Neural crest cell (in vitro differentiated cells): ENCODE data around the gene NRBP1. TPM values are rescaled to one million over a fixed set of nuclear protein-coding genes. Genes with fewer than 3 reads are reported as not detected.
"Not testable (repeated sequence)": the region's sequence is repeated elsewhere in the genome, so short reads cannot be mapped to it uniquely, and the experiment has no call there.

Experiments
- DNase-seq: peaks from one replicate; pipeline ENCODE4 v3.0.0; 2021; ENCODE audit warnings: low read depth, mixed read lengths, low spot score
- H3K27ac Mint-ChIP-seq: one replicate; pipeline ENCODE4 v1.8.0; 2021; ENCODE audit warnings: mild to moderate bottlenecking, mixed read lengths; ENCODE audit not compliant: unreplicated experiment
- H3K27me3 Mint-ChIP-seq: 2 replicates; pipeline ENCODE4 v1.8.0; 2021; ENCODE audit warnings: low read depth, mild to moderate bottlenecking, mixed read lengths
- H3K36me3 Mint-ChIP-seq: 2 replicates; pipeline ENCODE4 v1.8.0; 2021; ENCODE audit warnings: low read depth, mild to moderate bottlenecking, mixed read lengths
- H3K4me1 Mint-ChIP-seq: 2 replicates; pipeline ENCODE4 v1.8.0; 2021; ENCODE audit warnings: mixed read lengths
- H3K4me3 Mint-ChIP-seq: one replicate; pipeline ENCODE4 v1.8.0; 2021; ENCODE audit warnings: mild to moderate bottlenecking, mixed read lengths
- H3K9me3 Mint-ChIP-seq: 2 replicates; pipeline ENCODE4 v1.8.0; 2021; ENCODE audit warnings: mixed read lengths
- CTCF ChIP-seq: fragments of 200-600 bp; sonication (generic); conservative IDR thresholded peaks from 2 replicates; pipeline ENCODE4 v1.5.0; 2021; ENCODE audit warnings: antibody characterized with exemption, mild to moderate bottlenecking
- total RNA-seq: library from RNA; stranded (reverse); gene quantifications from 2 replicates; pipeline ENCODE4 v1.2.1, GENCODE V29; 2021

NRBP1 gene
- total RNA-seq, 1 donor from 2014 or later = 107 TPM

- H3K27ac Mint-ChIP-seq = no peak overlapping the region
- H3K27me3 Mint-ChIP-seq = peaks cover 4% of the 10 kb centered on the region
- H3K4me3 Mint-ChIP-seq = peak overlapping the region; percentile 60
- DNase-seq = no peak
- peaks cover 24% of the 10 kb centered on the region for H3K4me1 Mint-ChIP-seq
- TF ChIP-seq CTCF = no peak
- H3K9me3 Mint-ChIP-seq = peaks cover 6% of the 10 kb centered on the region
- peaks cover 3% of the 10 kb centered on the region for H3K36me3 Mint-ChIP-seq
Measured at GRCh38 chr2:27412419-27413152, 15.8 kb upstream of the NRBP1 start.

- DNase-seq = no peak
Measured at GRCh38 chr2:27416151-27416550, 12.3 kb upstream of the NRBP1 start.

GRCh38 chr2:27420996-27421395, 7.4 kb upstream of the NRBP1 start:
- DNase-seq = no peak
- no peak for TF ChIP-seq CTCF
- Mint-ChIP-seq H3K9me3 (no peaks in the 10 kb centered on the region), H3K4me1 (no peaks in the 10 kb centered on the region), H3K27ac (no peak overlapping the region), H3K36me3 (no peaks in the 10 kb centered on the region), H3K27me3 (no peaks in the 10 kb centered on the region), H3K4me3 (no peak overlapping the region)

More at GRCh38 chr2:27416151-27416550, 12.3 kb upstream of the NRBP1 start:
- Mint-ChIP-seq H3K36me3 (no peaks in the 10 kb centered on the region), H3K27ac (no peak overlapping the region), H3K9me3 (peaks cover 2% of the 10 kb centered on the region), H3K4me1 (peaks cover 4% of the 10 kb centered on the region), H3K4me3 (peak overlapping the region; percentile 19), H3K27me3 (peaks cover 4% of the 10 kb centered on the region)
- TF ChIP-seq CTCF = no peak

DNA sequence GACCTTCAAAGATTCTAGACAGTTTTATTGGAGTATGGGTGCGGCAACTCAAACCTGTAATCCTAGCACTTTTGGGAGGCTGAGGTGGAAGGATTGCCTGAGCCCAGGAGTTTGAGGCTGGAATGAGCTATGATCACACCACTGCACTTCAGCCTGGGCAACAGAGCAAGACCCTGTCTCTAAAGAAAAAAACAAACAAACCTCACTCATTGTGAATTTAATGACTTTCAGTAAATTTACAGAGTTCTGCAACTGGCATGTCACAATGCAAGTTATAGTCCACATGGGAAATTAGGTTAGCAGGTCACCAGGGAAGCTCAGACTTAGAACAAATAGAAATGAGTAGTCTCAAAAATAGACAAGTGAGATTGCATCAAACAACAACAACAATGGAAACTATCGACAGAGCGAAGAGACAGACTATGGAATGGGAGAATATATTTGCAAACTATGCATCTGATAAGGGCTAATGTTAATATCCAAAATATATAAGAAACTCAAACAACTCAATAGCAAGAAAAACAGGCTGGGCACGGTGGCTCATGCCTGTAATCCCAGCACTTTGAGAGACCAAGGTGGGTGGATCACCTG, 6.7 kb upstream of the NRBP1 start:
- Mint-ChIP-seq H3K27me3 (no peaks in the 10 kb centered on the region), H3K27ac (no peak overlapping the region), H3K36me3 (no peaks in the 10 kb centered on the region), H3K4me1 (no peaks in the 10 kb centered on the region), H3K9me3 (no peaks in the 10 kb centered on the region), H3K4me3 (no peak overlapping the region)
- DNase-seq = no peak
- no peak for TF ChIP-seq CTCF

- H3K4me1 Mint-ChIP-seq = peaks cover 5% of the 10 kb centered on the region
- no peaks in the 10 kb centered on the region for H3K9me3 Mint-ChIP-seq
- no peaks in the 10 kb centered on the region for H3K27me3 Mint-ChIP-seq
- no peak overlapping the region for H3K27ac Mint-ChIP-seq
- no peaks in the 10 kb centered on the region for H3K36me3 Mint-ChIP-seq
- TF ChIP-seq CTCF = no peak
- no peak overlapping the region for H3K4me3 Mint-ChIP-seq
- no peak for DNase-seq
Measured at GRCh38 chr2:27422958-27423357, 5.5 kb upstream of the NRBP1 start.

DNA sequence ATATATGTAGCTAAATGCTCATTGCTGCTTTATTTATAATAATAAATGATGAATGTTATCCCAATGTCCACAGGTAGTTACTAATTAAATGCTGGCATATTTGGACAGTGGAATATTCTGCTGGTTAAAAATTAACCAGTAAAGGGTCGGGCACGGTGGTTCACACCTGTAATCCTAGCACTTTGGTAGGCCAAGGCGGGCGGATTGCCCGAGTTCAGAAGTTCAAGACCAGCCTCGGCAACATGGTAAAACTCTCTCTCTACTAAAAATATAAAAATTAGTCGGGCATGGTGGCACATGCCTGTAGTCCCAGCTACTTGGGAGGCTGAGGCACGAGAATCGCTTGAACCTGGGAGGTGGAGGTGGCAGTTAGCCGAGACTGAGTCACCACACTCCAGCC, 3.4 kb upstream of the NRBP1 start:
- not testable (repeated sequence) for H3K27me3 Mint-ChIP-seq, H3K9me3 Mint-ChIP-seq, H3K36me3 Mint-ChIP-seq, DNase-seq, H3K27ac Mint-ChIP-seq, H3K4me3 Mint-ChIP-seq
- peaks cover 16% of the 10 kb centered on the region for H3K4me1 Mint-ChIP-seq
